ENCODE results near the gene MAPK10. TPM values are rescaled to one million over a fixed set of nuclear protein-coding genes. Genes with fewer than 3 reads are reported as not detected.
A peak's percentile ranks its signal among the peaks of the same experiment; 100 is the strongest.

The MAPK10 gene
- total RNA-seq, 1 experiment from 2014 or later: 5.3 TPM

DNA sequence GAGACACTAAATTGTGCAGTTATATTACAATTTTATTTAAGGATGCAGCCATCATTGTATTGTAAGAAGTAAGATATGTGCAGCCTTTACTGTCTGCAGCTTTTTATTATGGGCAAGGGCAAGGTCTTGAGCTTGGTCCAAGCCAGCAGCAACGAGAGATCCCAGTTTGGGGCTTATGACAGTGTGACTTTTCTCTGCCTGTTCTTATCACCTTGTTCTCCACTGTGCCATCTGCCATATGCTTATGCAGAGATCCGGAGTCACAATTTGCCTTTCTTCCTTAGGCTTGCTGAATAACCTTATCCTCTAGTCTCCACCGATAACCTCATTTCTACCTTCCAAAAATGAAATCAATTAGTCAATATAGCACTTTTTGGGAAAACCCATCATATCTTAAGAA, 30.4 kb downstream of the MAPK10 start:
- CTCF ChIA-PET: no interaction called here
- Mint-ChIP-seq H3K36me3 (ENCODE audit: insufficient read depth, unreplicated experiment) (no peaks in the 10 kb centered on the region), H3K4me3 (ENCODE audit: unreplicated experiment) (no peak overlapping the region), H3K27me3 (ENCODE audit: insufficient read depth, unreplicated experiment) (no peaks in the 10 kb centered on the region), H3K9me3 (ENCODE audit: unreplicated experiment) (no peaks in the 10 kb centered on the region), H3K4me1 (ENCODE audit: insufficient read depth, unreplicated experiment) (no peaks in the 10 kb centered on the region), H3K27ac (ENCODE audit: low read depth, unreplicated experiment) (no peak overlapping the region)
- intact Hi-C loops (cut with micrococcal nuclease): no loop called here
- POLR2A ChIA-PET: no interaction called here
- no TSS peak for BruUV-seq (replicated peaks)
- TF ChIP-seq, protein P1, sequence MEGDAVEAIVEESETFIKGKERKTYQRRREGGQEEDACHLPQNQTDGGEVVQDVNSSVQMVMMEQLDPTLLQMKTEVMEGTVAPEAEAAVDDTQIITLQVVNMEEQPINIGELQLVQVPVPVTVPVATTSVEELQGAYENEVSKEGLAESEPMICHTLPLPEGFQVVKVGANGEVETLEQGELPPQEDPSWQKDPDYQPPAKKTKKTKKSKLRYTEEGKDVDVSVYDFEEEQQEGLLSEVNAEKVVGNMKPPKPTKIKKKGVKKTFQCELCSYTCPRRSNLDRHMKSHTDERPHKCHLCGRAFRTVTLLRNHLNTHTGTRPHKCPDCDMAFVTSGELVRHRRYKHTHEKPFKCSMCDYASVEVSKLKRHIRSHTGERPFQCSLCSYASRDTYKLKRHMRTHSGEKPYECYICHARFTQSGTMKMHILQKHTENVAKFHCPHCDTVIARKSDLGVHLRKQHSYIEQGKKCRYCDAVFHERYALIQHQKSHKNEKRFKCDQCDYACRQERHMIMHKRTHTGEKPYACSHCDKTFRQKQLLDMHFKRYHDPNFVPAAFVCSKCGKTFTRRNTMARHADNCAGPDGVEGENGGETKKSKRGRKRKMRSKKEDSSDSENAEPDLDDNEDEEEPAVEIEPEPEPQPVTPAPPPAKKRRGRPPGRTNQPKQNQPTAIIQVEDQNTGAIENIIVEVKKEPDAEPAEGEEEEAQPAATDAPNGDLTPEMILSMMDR (IDR thresholded peaks at IDR 0.05; ENCODE audit: unreplicated experiment): no peak
- no peak for DNase-seq (ENCODE audit: unreplicated experiment)

DNA sequence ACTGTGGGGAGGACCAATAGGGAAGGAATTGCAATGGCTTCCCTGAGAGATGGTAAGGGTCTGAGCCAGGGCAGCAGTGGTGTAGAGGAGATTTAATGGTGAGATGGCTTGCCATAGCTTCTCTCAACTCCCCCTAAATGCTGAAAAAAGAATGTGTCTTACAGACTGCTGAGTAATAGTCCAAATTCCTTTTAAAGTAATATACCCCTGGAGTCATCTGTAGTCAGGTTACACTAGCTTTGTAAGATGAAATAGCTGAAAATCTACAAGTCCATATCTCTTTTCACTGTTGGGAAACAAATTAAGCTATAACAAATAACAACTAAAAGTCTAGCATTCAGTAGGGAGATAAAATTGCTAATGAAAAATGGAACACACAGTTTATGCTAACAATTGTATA, 33.5 kb downstream of the MAPK10 start:
- no peaks in the 10 kb centered on the region for H3K27me3 Mint-ChIP-seq (ENCODE audit: insufficient read depth, unreplicated experiment)
- TF ChIP-seq, protein P1 (IDR thresholded peaks at IDR 0.05; ENCODE audit: unreplicated experiment): no peak
- no TSS peak for BruUV-seq (replicated peaks)
- CTCF ChIA-PET: no interaction called here
- H3K27ac Mint-ChIP-seq (ENCODE audit: low read depth, unreplicated experiment): no peak overlapping the region
- DNase-seq (ENCODE audit: unreplicated experiment): no peak
- intact Hi-C loops (cut with micrococcal nuclease): no loop called here
- no peaks in the 10 kb centered on the region for H3K4me1 Mint-ChIP-seq (ENCODE audit: insufficient read depth, unreplicated experiment)
- no peaks in the 10 kb centered on the region for H3K36me3 Mint-ChIP-seq (ENCODE audit: insufficient read depth, unreplicated experiment)
- no peaks in the 10 kb centered on the region for H3K9me3 Mint-ChIP-seq (ENCODE audit: unreplicated experiment)
- no peak overlapping the region for H3K4me3 Mint-ChIP-seq (ENCODE audit: unreplicated experiment)
- POLR2A ChIA-PET: interaction anchor here (0.5 kb wide), 1 partner anchor 455 kb away, joined by 3 read pairs; no protein-coding TSS in a partner anchor

DNA sequence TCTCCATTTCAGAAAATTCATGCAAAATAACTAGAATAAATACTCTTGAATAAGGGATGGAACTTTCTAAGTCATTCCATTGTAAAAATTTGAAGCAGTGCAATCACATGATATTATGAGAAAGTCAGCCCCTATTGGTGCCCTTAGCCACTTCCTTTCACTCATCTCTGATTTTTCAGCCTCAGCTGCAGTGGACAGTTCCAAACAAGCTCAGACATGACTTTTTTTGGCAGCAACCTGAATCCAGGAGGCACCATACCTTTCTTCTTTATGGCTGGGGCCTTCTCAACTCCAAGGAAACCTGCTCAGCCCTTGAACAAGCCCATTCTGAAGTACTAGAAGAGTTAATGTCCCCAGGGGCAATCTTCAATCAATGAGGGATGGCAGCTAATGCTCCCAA, 40.5 kb downstream of the MAPK10 start:
- Mint-ChIP-seq H3K27ac (ENCODE audit: low read depth, unreplicated experiment) (no peak overlapping the region), H3K9me3 (ENCODE audit: unreplicated experiment) (no peaks in the 10 kb centered on the region), H3K36me3 (ENCODE audit: insufficient read depth, unreplicated experiment) (peaks cover 5% of the 10 kb centered on the region), H3K4me1 (ENCODE audit: insufficient read depth, unreplicated experiment) (peaks cover 12% of the 10 kb centered on the region), H3K4me3 (ENCODE audit: unreplicated experiment) (no peak overlapping the region), H3K27me3 (ENCODE audit: insufficient read depth, unreplicated experiment) (no peaks in the 10 kb centered on the region)
- TF ChIP-seq, protein P1 (IDR thresholded peaks at IDR 0.05; ENCODE audit: unreplicated experiment): no peak
- peak; percentile 47 for DNase-seq (ENCODE audit: unreplicated experiment)
- ChIA-PET POLR2A (interaction anchor here (0.5 to 0.9 kb wide), 4 partner anchors 10 to 178 kb away, joined by 3 read pairs; no protein-coding TSS in a partner anchor), CTCF (interaction anchor here (1.3 kb wide), 1 partner anchor 180 kb away, joined by 4 read pairs; no protein-coding TSS in a partner anchor)
- intact Hi-C loops (cut with micrococcal nuclease): no loop called here
- BruUV-seq (replicated peaks): no TSS peak

DNA sequence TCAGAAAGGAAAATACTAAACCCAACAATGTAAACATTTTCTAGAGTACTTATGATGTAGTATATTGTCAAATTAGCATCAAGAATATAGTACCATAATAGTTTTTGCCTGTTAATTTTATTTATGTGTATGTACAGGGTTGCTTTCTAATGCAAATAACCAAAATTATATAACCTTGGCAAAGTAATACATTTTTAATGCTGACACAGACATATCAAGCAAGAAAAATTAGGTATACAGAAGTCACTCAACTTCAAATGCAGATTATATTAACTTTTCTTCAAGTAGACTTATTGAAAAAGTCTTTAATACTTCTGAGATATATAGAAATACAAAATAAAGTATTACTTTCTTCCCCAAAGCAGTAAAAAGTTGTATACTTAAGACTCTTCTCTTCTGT, 44.3 kb downstream of the MAPK10 start:
- Mint-ChIP-seq H3K4me1 (ENCODE audit: insufficient read depth, unreplicated experiment) (peaks cover 12% of the 10 kb centered on the region), H3K36me3 (ENCODE audit: insufficient read depth, unreplicated experiment) (peaks cover 5% of the 10 kb centered on the region), H3K4me3 (ENCODE audit: unreplicated experiment) (no peak overlapping the region), H3K9me3 (ENCODE audit: unreplicated experiment) (no peaks in the 10 kb centered on the region), H3K27me3 (ENCODE audit: insufficient read depth, unreplicated experiment) (no peaks in the 10 kb centered on the region), H3K27ac (ENCODE audit: low read depth, unreplicated experiment) (no peak overlapping the region)
- BruUV-seq (replicated peaks): no TSS peak
- intact Hi-C loops (cut with micrococcal nuclease): no loop called here
- POLR2A ChIA-PET: no interaction called here
- DNase-seq (ENCODE audit: unreplicated experiment): no peak
- CTCF ChIA-PET: no interaction called here
- TF ChIP-seq, protein P1 (IDR thresholded peaks at IDR 0.05; ENCODE audit: unreplicated experiment): no peak
